HG03571 (cell line): ENCODE data around the gene DGKI.

Source experiments
- ATAC-seq: cut with Tn5 transposase; IDR thresholded peaks from one replicate; pipeline ENCODE4 v1.9.1; 2021; ENCODE audit not compliant: unreplicated experiment

The DGKI gene

DNA sequence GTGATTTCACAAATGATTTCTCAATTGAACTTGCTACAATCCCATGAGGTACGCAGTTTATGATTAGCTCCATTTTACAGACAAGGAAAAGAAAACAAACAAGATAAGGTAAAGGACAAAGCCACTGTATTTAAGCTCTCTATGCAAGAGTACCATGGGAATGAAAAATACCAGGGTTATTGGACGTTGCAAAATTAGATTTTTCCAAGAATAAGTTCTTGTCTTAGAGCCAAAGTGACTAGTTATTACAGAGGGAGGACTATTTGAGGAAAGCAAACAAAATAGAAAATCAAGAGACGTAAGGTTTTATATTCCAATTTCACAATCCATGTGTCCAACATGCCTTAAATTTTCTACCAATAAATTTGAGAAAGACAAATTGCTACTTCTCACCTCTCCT lies 405.3 kb downstream of the DGKI start:
- no peak for ATAC-seq

DNA sequence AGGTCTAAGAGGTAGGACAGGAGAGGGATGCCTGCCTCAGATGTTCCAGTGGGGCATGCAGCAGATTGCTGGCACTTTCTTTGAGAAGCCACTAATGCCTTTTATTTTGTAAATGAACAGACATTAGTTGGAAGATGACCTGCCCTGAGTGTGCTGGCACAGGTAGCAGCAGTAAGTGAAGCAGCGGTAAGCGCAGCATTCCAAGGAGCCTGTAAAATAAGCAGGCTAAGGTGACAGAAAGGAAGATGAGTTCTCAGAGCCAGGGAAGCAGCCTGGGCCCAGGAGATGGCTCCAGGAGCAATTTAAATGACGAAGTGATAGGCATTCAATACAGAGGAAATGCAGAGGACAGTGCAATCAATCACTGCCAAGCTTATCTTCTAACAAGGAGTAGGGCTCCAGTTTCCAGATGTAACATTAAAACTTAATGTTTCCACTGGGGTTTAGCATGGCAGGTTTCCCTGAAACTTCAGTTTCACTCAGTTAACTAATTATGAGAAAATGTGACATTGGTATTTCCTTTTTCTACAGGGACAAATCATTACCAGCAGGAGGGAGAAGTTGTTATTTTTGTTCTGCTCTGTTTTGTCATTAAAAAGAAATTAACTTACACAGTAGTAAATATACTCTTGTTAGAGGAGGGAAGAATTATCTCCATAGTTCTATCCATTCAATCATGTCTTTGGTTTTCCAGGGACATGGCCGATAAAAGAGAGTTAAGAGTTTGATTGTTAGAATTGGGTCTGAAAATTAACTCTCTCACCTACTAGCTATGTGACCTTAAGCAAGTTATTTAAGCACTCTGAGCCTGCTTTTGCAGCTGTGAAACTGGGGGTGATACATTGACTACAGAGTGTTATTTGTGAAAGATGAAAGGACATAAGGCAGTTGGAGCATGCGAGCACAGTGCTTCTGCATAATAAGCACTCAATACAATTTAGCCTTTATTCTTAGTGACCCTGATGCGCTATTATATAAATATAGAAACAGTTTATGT lies 406.6 kb downstream of the DGKI start:
- ATAC-seq, result no peak

DNA sequence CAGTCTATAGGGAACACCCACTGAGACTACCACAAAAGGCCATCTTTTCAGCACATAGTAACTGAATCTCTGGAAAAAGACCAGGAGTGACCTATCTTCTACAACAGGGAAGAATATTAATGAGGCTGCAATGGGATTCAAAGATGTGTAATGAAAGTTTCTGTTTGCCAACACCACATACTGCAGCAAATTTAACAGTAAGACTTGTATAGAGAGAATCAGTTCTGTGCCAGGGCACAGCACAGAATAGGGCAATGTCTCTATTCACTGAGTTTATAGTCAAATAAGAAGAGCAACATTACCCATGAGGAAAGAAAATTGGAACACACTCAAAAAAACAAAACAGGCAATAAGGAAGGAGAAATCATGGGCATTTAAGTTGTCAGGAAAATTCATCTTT lies 411.8 kb downstream of the DGKI start:
- no peak for ATAC-seq

DNA sequence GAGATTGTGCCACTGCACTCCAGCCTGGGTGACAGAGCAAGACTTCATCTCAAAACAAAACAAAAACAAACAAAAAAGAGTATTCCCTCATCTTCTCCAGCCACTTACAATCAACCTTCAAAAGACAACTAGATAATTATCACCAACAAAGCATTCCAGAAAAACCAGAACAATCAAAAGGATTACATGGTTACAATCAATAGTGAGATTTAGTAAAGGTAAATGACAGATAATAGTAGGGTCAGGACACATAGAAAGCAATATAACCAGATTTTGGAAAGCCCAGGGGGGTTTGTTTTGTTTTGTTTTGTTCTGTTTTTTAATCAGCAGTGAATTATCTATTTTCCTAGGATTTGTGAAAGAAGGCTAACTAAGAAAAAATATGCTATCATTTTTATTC lies 412.2 kb downstream of the DGKI start:
- no peak for ATAC-seq

DNA sequence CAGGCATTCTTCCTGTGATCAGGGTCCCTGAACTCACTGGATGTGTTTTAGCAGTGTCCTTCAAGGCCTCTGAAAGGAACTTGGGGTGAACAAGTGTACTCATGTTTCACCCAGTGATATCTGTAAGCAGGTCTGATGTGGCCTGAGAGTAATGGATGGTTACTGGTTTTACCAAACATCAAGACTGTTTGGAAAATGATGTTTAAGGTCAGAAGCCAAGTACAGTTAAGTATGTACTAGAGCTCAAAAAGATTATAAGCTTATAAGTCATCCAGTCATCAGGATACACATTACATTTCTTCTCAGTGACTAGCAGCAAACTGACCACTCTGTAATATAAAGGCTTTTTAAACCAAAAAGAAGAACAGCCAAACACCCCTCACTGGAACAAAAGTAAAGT lies 423.5 kb downstream of the DGKI start:
- ATAC-seq, result no peak

DNA sequence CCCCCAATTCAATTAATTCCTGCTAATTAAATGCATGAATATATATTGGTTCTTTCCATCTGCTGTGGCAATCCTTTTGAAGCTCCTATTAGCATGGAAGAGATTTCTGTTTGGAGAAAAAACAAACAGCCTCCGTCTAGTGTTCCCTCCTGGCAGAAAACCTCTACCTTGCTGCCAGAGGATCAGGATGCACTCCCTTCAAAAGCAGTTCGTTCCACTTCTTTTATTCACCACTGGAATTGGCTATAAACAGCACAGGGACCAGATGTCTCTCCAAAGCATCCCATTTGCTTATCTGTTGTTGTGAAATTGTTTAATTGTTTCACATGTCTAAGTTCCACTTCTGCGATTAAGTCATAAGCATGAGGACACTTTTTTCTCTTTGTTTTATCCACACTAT lies 425.4 kb downstream of the DGKI start:
- no peak for ATAC-seq

DNA sequence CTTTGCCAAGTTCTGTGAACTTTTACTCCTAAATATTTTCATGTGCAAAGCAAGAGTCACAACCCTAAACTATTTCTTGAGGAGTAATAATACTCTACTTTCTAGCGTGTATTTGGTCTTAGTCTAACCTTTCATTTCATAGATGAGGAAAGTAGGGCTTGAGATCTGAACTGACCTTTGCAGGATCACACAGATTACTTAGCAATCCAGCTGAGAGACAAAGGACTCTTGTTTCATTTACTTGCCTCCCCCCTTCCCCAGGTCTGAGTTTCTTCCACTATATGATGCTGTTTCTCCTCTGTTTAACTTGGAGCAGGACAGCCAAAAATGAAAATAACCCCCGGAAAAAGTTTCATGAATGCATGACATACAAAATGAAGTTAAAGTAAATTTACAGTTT lies 427.9 kb downstream of the DGKI start:
- ATAC-seq, result no peak

DNA sequence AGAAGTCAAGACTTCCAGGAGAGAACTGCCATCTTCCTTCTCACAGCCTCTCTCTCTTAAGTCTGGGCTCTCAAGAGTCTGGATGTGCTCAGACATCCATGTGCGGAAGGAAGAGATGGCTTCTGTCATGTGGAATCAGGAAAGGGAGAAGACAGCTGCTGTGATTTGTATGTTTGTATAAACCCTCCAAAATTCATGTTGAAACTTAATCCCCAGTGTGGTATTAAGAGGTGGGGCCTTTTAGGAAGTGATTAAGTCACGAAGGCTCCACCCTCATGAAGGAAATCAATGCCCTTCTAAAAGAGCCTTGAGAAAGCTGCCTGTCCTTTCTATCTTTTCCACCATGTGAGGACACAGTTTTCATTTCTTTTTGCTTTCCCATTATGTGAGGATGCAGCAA lies 429.3 kb downstream of the DGKI start:
- ATAC-seq, result no peak

DNA sequence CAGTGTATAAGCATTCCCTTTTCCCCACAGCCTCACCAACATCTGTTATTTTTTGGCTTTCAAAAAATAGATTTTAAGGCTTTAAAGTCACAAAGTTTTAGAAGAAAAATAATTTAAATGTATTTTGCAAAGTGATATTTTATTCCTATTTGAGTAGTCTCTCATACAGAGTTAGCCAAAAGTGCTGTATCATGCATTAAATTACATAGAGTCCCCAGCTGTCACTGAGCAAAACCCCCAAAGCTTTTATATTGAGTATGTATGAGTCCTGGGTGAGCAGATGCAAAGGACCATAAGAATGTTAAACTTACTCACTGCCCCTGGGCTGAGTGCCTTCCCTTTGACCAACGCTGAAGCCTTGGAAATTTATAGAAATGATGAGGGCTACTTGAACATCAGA lies 432.9 kb downstream of the DGKI start:
- no peak for ATAC-seq

DNA sequence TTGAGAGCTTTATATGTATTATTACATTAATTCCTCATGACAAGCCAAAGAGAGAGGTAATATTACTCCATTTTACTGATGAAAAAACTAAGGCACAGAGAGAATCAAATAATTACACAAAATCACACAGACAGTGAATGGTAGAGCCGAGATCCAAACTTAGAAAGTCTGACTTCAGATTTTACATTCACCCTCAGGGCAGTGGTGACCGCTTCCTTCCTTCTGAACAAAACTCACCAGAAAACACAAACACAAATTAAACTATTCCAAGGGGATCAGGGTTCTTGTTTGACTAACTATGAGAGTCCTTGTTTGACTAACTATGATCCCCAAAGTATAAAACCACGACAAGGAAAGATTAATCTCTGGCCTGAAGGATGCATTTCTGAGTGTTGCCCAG lies 435.3 kb downstream of the DGKI start:
- no peak for ATAC-seq

DNA sequence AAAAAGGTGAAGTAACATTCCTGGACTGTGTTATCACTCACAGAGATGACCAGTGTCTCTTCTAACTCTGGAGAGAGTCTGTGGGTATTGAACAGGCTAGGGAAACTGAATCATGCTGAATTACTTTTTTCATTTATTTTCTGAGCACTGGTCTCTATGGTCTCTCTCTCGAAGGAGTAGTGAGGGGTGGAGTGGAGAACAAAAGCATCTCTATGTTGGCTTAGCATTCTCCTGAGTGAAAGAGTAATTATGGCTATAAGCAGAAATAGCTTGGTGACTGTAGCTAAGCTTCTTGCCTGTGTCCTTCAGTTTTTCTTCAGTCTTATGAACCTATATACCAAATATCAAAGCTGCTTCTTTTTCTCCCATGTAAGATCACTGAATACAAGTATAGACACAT lies 438.6 kb downstream of the DGKI start:
- ATAC-seq, result no peak

DNA sequence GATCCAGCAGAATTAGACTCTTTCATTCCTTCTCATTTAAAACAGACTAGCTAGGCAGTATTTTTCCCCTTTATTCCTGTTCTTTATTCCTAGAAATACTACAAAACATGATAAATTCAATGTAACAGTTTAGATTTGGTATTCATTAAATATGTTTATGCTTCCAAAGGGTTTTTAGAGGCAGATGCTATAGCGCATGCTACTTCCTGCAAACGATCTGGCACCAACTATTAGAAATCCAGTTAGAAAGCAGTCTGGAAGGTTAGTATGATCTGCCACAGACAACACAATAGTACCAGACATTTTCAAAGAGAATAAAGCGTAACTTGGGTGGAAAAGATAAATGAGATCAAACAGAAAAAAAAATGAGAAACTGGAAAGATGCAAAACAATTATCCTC lies 439.7 kb downstream of the DGKI start:
- ATAC-seq, result no peak

DNA sequence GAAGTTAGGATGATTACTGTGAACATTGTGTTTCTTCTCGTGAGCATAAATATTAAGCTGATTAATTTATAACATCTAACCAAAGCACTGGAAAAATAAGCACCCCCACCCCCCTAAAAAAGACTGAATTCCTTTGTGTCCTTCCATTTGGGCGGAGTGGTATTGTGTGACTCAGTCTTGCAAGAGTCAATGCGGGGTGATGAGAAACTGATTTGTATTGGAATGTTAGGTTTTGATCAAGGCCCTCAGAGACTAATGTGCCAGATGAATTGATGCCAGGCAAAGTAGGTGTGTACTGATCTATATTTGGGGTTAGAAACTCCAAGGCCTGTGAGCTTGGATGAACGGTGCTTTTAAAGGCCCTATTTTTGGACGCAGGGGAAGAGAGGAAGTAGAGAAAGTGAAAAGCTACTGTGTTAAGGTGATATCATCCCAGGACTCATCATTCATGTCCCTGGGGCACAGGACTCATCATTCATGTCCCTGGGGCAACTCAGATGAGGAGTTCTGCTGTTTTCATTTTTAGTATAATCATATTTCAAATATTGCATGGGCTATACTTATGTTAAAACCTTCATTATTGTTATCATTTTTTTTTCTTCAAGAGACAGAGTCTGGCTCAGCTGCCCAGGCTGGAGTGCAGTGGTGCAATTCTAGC lies 442.0 kb downstream of the DGKI start:
- no peak for ATAC-seq

DNA sequence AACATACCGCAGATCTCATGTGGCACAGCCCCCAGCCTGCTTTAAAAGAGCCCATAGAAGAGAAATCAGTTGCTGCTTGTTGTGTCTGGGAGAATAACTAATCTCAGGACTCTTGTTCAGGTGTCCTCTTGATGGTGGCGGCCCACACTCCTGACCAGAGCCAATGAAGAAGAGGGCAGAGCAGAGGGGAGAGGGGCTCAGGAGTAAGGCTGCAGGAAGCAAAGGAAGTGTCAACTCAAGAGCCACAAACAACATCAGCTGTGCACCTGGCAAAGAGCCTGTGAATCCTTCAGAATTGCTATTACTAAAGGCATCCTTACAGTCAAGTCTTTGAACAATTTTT lies 443.4 kb downstream of the DGKI start:
- no peak for ATAC-seq

DNA sequence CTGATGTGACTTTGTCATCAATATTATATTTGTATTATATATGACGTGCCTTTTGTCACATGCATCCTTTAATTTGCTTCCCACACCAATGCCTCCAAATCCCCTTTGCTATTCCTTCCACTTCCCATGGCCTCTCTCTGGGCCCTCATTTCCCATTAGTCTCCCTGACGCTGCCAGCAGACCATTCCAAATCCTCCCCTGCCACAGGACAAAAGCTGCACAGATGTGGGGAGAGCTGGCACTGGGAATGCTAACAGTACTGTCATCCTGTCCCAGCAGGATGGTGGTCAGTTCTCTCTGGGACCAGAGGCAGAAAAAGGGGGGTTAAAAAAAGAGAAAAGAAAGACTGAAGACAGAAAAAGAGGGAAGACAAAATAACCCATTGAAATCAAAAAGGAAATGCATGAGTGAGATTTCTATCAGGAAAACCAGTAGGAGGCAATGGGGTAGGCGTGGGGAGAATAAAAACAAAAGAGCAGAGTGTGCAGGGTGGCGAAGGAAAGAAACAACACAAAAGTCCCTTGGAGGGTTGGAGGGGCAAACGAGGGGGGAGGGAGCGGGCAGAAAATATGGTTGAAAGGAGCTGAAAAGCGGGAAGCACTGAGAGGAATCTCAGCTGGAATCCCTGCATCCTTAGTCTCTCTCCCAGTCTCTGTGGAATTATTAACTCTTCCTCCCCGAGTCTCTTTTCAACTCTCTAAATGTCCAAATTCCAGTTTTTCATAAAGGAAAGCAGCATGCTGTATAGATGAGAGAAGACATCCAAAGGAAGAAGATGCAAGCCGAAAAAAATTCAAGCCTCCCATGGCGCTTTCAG lies 444.0 kb downstream of the DGKI start:
- ATAC-seq, result no peak

DNA sequence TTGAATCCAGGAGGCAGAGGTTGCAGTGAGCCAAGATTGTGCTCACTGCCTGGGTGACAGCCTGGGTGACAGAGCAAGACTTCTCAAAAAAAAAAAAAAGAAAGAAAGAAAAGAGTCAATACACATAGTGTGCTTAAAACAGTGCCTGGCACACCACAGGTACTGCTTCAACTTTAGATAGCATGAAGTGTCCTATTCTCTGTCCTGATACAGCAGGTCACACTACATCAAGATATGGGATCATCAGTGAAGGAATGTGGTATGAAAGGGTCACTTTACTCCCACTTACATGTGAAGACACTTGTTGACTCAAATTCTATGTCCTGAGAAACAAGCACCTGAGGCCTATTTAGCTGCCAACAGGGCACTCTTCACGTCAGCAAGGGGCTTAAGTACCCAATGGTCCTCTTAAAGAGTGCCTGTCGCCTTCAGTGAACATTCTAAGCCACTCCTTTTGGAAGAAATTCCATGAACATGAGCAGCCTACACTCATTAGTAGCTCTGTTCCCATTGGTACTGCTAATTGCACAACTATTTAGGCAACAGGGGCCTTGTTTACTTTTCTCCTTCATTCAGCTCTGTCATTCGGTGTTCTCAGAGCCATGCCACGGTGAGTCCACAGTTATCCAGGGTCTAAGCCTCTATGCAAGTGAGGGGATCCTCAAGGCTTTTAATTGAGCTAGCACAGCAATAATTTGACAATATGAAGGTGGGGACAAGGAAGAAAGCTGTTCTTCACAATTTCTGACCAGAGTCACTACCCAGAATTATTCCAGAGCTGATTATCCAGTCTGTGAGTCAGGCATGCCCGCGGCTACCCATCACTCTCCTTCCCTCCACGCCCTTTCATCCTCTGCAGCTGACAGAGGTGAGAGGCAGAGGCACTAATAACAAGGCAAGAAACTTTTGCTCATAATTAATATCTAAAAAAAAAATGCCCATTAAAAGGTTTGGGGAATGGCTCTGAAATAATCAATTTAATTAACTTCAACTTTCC lies 446.6 kb downstream of the DGKI start:
- ATAC-seq, result no peak

DNA sequence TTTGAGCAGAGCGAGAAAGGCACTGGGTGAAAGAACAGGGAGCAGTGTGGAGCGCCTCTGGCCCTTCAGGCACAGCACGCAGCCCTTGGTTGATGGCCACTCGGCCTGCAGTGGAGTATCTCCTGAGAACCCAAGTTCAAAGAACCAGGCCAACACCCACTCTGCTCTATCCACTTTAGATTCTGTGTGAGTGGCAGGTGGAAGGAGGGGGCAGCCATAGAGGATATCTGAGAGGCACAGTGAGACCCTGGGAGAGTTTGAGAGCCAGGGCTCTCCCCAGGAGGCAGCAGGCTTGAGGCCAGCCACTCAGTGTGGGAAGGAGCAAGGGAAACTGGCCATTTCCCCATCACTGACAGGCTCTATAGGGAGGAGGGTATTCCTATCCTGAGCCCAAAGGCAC lies 450.7 kb downstream of the DGKI start:
- no peak for ATAC-seq

DNA sequence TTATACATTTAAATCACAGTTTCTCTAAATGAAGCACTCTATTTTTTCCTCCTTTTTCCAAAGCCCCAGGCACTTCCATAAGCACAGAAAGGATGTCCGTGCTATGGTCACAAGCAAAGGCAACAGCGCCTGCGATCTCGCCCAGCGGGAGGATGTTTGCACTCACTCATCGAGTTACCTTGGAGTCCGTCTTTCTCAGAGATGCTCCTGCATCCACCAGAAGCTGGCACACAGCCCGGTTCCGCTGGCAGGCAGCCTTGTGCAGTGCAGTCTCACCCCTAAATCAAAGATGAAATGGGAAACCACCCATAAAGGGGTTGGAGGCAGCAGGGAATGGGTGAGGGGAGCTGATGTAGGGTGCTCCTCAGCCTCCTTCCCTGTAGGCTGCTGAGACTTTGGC lies 451.4 kb downstream of the DGKI start:
- no peak for ATAC-seq

DNA sequence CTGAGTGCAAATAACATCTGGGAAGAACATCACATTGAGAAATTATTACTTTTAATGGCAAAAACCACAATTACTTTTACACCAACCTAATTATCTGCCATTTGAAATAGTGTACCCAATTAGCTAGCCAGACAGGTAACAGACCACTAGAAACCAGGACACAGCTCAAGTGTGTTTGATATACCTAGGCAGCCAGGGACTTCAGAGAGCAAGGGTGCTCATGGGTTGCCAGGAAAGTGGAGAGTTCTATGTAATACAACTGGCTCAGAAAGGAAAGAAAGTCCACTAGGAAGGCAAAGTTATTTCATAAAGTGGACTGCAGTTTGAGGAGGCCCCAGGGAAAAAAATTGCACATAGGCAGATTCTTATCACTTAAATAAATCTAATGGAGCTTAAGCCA lies 453.2 kb downstream of the DGKI start:
- ATAC-seq, result no peak

DNA sequence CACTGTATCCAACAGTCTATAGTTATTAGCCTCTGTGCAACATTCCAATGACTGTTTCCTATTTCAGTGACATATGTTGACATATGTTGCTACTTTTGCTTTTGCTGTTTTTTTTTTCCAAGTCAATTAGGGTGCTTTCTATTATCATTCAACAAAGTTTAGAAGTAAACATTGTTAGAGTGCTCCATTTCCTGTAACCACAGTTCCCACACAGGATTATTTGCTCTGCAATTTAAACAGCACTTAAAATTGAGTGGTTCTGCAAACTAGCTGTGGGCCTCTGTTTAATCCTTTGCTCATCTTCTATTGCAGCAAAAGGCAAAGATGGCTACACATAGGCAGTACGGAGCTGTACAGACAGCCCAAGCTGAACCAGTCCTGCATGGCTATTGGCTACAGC lies 456.7 kb downstream of the DGKI start:
- no peak for ATAC-seq

DNA sequence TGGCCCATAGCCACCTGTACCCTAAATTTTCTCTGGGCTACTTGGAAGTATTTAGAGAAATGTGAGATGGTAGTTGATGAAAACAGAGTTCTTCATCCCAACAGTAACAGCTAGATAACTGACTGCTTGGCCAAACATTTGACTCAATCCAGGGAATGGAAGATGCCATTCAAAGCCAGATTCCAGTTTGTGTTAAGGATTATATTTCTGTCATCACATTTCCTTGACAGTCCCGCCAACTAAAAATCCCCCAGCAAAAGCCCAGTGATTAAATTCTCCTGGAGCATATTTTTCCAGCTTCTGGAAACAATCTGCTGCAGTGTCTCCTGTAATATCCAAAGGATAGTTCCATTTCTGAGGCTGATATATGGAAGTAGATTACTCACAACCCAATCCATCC lies 457.9 kb downstream of the DGKI start:
- no peak for ATAC-seq
